ENCODE measurements around the gene INTS1.
A peak's percentile ranks its signal among the peaks of the same experiment; 100 is the strongest.

Gene INTS1

DNA sequence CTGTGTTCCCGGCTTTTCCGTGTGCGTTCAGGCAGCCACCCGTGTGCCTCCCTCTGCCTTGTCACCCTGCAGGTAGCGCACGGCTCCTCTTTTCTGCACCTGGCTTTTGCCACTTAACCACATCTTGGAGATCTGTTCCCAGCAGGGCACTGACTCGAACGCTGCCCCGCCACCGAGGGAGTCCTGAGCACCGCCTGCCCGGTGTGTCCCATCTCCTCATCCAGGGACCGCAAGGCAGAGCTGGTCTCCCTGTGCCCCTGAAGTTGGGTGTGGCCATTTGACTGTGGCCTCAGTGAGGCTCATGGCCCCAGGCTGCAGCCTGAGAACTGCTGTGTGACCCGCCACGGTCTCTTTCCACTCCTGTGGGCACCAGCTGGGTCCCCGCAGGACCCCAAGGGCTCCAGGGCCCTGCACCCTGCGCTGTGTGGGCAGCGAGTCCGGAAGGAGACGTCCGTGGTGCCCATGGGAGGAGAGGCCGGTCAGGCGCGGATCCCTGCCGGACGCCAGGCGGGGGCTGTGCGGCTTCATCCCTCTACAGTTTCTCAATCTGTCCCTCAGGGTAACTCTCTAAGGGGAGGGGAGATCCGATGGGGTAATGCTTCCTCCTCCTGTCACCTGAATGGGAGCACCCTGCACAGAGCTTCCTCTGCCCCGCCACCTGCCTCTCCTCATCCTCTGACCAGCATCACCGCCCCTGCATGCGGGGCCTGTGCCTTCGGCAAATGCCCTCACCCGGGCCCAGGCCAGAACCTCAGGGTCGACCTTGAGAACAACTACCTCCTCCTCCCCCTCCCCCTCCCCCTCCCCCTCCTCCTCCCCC lies 1.8 kb upstream of the INTS1 start:
- in situ Hi-C loops (cut with MboI; ENCODE audit: low sequenced_read_pairs, unreplicated experiment), result no loop called here
- TF ChIP-seq, protein P1, sequence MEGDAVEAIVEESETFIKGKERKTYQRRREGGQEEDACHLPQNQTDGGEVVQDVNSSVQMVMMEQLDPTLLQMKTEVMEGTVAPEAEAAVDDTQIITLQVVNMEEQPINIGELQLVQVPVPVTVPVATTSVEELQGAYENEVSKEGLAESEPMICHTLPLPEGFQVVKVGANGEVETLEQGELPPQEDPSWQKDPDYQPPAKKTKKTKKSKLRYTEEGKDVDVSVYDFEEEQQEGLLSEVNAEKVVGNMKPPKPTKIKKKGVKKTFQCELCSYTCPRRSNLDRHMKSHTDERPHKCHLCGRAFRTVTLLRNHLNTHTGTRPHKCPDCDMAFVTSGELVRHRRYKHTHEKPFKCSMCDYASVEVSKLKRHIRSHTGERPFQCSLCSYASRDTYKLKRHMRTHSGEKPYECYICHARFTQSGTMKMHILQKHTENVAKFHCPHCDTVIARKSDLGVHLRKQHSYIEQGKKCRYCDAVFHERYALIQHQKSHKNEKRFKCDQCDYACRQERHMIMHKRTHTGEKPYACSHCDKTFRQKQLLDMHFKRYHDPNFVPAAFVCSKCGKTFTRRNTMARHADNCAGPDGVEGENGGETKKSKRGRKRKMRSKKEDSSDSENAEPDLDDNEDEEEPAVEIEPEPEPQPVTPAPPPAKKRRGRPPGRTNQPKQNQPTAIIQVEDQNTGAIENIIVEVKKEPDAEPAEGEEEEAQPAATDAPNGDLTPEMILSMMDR (IDR thresholded peaks at IDR 0.05; ENCODE audit: borderline replicate concordance, control extremely low read depth, extremely low read depth, insufficient read depth, missing control alignments), result no peak
- peak; percentile 64 for DNase-seq (ENCODE audit: low spot score)

DNA sequence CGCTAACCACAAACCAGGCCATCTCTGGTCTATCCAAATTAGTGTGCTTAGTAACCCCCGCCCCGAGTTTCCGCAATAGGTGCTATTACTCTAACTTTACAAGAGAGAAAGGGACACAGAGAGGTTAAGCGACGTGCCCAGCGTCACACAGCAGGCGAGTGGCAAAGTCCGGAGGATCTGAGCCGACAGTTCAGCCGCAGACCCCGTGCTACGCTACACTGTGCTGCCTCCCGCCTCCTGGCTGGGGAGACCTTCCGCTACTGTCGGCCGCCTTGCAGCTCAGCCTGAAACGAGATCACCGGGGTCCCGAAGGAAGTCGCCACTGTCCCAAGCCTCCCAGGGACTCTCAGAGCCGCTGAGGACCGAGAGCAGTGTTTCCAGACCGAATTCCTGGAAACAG lies 799 bp downstream of the INTS1 start:
- TF ChIP-seq, protein P1 (IDR thresholded peaks at IDR 0.05; ENCODE audit: borderline replicate concordance, control extremely low read depth, extremely low read depth, insufficient read depth, missing control alignments), result no peak
- in situ Hi-C loops (cut with MboI; ENCODE audit: low sequenced_read_pairs, unreplicated experiment), result no loop called here
- DNase-seq (ENCODE audit: low spot score), result no peak

DNA sequence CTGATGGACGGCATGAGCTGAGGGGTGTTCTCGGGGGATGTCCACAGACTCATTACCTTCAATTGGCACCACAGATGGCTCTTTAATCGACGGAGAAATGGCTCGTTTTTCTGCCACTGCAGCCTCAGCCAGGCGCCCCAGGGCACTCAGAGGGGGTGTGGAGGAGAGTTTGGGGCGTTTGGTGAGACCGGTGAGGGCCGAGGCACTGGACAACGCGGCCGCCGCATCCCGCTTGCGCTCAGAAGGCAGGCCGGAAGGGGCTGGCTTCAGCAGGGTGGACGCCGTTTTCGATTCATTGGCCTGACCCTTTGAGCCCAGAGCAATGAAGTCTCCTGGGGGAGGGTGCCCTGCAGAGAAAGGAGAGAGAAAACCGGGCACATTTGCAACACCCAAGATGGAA lies 1.3 kb downstream of the INTS1 start:
- in situ Hi-C loops (cut with MboI; ENCODE audit: low sequenced_read_pairs, unreplicated experiment), result no loop called here
- TF ChIP-seq, protein P1 (IDR thresholded peaks at IDR 0.05; ENCODE audit: borderline replicate concordance, control extremely low read depth, extremely low read depth, insufficient read depth, missing control alignments), result no peak
- DNase-seq (ENCODE audit: low spot score), result no peak

DNA sequence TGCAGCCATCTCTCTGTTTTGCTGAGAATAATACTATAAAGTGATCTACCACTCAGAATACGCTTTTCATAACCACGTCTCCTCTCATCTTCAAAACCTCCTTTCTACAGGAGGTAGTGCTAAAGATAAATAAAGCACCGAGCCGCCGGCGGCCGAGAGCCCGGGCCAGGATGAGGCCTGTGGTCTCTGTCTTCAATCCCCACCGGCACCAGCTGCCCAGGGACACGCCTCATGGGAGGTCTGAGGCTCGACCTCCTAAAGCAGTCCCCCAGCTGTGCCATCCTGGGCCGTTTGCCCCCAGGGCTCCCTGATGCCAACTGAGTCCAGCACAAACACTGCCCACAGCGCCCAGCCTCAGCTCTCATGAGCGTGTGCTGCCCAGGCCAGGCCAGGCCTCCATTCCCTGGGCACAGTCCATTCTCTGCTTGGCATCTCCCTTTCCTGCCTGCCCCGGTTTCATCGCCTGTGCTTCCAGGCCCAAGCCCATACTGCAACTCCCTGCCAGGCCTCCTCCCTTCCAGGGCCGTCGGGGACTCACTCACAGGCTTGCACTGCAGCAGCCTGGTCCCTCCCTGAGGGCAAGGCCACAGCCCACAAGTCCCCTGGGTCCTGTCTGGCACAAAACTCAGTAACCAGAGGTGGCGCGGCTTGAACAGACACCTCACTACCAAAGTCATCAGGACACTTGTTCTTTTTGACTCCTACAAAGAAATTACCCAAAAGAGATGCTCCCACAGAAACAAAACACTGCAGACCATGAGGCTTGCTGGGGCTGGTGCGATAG lies 2.5 kb downstream of the INTS1 start:
- TF ChIP-seq, protein P1 (IDR thresholded peaks at IDR 0.05; ENCODE audit: borderline replicate concordance, control extremely low read depth, extremely low read depth, insufficient read depth, missing control alignments), result no peak
- no peak for DNase-seq (ENCODE audit: low spot score)
- in situ Hi-C loops (cut with MboI; ENCODE audit: low sequenced_read_pairs, unreplicated experiment), result no loop called here

- no peak for DNase-seq (ENCODE audit: low spot score)
- in situ Hi-C loops (cut with MboI; ENCODE audit: low sequenced_read_pairs, unreplicated experiment), result no loop called here
- TF ChIP-seq, protein P1 (IDR thresholded peaks at IDR 0.05; ENCODE audit: borderline replicate concordance, control extremely low read depth, extremely low read depth, insufficient read depth, missing control alignments), result no peak
Observed at GRCh38 chr7:1500064-1500807, 4.0 kb downstream of the INTS1 start.

DNA sequence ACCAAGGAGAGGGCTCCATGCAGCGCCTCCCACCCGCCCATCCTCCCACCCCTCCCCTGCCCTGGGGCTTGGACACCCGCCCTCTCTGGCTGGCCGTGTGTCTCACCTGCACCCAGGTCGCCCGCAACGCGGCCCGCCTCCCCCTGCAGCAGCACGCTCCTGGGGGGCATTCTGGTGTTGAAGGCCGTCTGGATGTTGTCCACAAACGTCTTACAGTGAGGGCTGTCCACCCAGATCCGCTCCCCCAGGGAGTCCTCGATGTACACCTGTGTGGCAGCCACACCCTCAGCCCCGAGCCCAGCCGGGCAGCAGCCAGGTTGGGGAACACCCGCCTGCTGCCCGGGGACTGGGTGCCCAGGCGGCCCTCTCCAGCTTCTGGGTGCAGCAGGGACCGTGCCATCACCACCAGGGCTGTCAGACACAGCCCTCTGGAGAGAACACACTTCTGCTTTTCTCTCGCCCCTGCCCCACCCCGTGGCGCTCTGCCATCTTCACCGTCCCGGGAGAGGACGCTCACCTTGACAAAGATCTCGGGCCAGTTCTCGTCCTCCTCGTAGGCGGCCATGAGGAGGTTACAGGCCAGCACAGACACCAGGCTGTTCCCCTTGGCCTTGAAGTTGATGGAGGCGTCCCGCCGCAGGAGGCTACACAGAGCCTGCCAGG lies 4.7 kb downstream of the INTS1 start:
- in situ Hi-C loops (cut with MboI; ENCODE audit: low sequenced_read_pairs, unreplicated experiment), result no loop called here
- TF ChIP-seq, protein P1 (IDR thresholded peaks at IDR 0.05; ENCODE audit: borderline replicate concordance, control extremely low read depth, extremely low read depth, insufficient read depth, missing control alignments), result no peak
- no peak for DNase-seq (ENCODE audit: low spot score)

Measured in GM13976 (cell line).